ENCODE results near the gene LINC00305.

GRCh38 chr18:64132871-64133270 lies 16.0 kb downstream of the LINC00305 start:
- TF ChIP-seq, protein P1, sequence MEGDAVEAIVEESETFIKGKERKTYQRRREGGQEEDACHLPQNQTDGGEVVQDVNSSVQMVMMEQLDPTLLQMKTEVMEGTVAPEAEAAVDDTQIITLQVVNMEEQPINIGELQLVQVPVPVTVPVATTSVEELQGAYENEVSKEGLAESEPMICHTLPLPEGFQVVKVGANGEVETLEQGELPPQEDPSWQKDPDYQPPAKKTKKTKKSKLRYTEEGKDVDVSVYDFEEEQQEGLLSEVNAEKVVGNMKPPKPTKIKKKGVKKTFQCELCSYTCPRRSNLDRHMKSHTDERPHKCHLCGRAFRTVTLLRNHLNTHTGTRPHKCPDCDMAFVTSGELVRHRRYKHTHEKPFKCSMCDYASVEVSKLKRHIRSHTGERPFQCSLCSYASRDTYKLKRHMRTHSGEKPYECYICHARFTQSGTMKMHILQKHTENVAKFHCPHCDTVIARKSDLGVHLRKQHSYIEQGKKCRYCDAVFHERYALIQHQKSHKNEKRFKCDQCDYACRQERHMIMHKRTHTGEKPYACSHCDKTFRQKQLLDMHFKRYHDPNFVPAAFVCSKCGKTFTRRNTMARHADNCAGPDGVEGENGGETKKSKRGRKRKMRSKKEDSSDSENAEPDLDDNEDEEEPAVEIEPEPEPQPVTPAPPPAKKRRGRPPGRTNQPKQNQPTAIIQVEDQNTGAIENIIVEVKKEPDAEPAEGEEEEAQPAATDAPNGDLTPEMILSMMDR (IDR thresholded peaks at IDR 0.05): no peak
- TF ChIP-seq POLR2A (IDR thresholded peaks at IDR 0.05): no peak

Data from heart left ventricle (tissue), 13 donors.